Measurements from ENCODE around the gene LRRC4C.

The LRRC4C gene

GRCh38 chr11:41414771-41415440 lies 44.5 kb downstream of the LRRC4C start:
- Histone ChIP-seq H3K4me3 (ENCODE audit: low read depth, low read length) (no peak overlapping the region), H3K9ac (ENCODE audit: low read depth, low read length) (no peak overlapping the region), H3K27ac (ENCODE audit: low read depth, low read length) (no peak overlapping the region), H3K36me3 (ENCODE audit: control insufficient read depth, insufficient read depth, low read length) (no peaks in the 10 kb centered on the region), H3K27me3 (ENCODE audit: control insufficient read depth, insufficient read depth, low read length) (no peaks in the 10 kb centered on the region), H3K9me3 (ENCODE audit: control insufficient read depth, insufficient read depth, low read length) (no peaks in the 10 kb centered on the region), H3K4me1 (ENCODE audit: control insufficient read depth, insufficient read depth, low read length) (peaks cover 9% of the 10 kb centered on the region)

- H3K4me1 ChIP-seq (ENCODE audit: control insufficient read depth, insufficient read depth, low read length) = peaks cover 9% of the 10 kb centered on the region
- no peak overlapping the region for H3K9ac ChIP-seq (ENCODE audit: low read depth, low read length)
- H3K27ac ChIP-seq (ENCODE audit: low read depth, low read length) = no peak overlapping the region
- H3K27me3 ChIP-seq (ENCODE audit: control insufficient read depth, insufficient read depth, low read length) = no peaks in the 10 kb centered on the region
- no peak overlapping the region for H3K4me3 ChIP-seq (ENCODE audit: low read depth, low read length)
- H3K36me3 ChIP-seq (ENCODE audit: control insufficient read depth, insufficient read depth, low read length) = no peaks in the 10 kb centered on the region
- no peaks in the 10 kb centered on the region for H3K9me3 ChIP-seq (ENCODE audit: control insufficient read depth, insufficient read depth, low read length)
These were observed 45.6 kb downstream of the LRRC4C start for GRCh38 chr11:41413843-41414242.

DNA sequence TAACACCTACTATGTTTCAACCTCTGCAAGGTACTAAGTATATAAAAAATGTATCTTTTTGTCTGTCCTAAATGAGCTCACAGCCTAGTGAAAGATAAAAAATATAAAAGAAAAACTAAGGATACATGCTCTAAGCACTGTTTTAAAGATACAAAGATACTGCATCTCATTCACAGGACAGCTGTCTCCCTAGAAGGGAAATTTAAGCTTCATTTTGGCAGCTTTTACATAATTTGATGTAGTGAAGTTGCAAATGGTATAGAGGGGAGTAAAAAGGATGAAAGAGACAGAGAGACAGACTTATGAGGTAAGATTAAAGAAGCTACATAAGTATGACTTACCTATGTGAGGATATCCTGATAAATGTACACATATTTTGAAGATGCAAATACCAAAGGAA lies 53.6 kb downstream of the LRRC4C start:
- no peak overlapping the region for H3K9ac ChIP-seq (ENCODE audit: low read depth, low read length)
- H3K27ac ChIP-seq (ENCODE audit: low read depth, low read length) = no peak overlapping the region
- H3K27me3 ChIP-seq (ENCODE audit: control insufficient read depth, insufficient read depth, low read length) = no peaks in the 10 kb centered on the region
- H3K4me1 ChIP-seq (ENCODE audit: control insufficient read depth, insufficient read depth, low read length) = peaks cover 5% of the 10 kb centered on the region; the same call in 1 of the 2 replicates
- H3K9me3 ChIP-seq (ENCODE audit: control insufficient read depth, insufficient read depth, low read length) = no peaks in the 10 kb centered on the region
- no peak overlapping the region for H3K4me3 ChIP-seq (ENCODE audit: low read depth, low read length)
- no peaks in the 10 kb centered on the region for H3K36me3 ChIP-seq (ENCODE audit: control insufficient read depth, insufficient read depth, low read length)

GRCh38 chr11:41404109-41404508 lies 55.3 kb downstream of the LRRC4C start:
- H3K9me3 ChIP-seq (ENCODE audit: control insufficient read depth, insufficient read depth, low read length) = no peaks in the 10 kb centered on the region
- no peak overlapping the region for H3K27ac ChIP-seq (ENCODE audit: low read depth, low read length)
- H3K4me1 ChIP-seq (ENCODE audit: control insufficient read depth, insufficient read depth, low read length) = peaks cover 6% of the 10 kb centered on the region; the same call in 1 of the 2 replicates
- H3K36me3 ChIP-seq (ENCODE audit: control insufficient read depth, insufficient read depth, low read length) = no peaks in the 10 kb centered on the region
- H3K27me3 ChIP-seq (ENCODE audit: control insufficient read depth, insufficient read depth, low read length) = no peaks in the 10 kb centered on the region
- H3K4me3 ChIP-seq (ENCODE audit: low read depth, low read length) = no peak overlapping the region
- H3K9ac ChIP-seq (ENCODE audit: low read depth, low read length) = no peak overlapping the region

GRCh38 chr11:41403458-41403857 lies 56.0 kb downstream of the LRRC4C start:
- Histone ChIP-seq H3K27me3 (ENCODE audit: control insufficient read depth, insufficient read depth, low read length) (no peaks in the 10 kb centered on the region), H3K27ac (ENCODE audit: low read depth, low read length) (no peak overlapping the region), H3K36me3 (ENCODE audit: control insufficient read depth, insufficient read depth, low read length) (no peaks in the 10 kb centered on the region), H3K9me3 (ENCODE audit: control insufficient read depth, insufficient read depth, low read length) (no peaks in the 10 kb centered on the region), H3K4me3 (ENCODE audit: low read depth, low read length) (no peak overlapping the region), H3K9ac (ENCODE audit: low read depth, low read length) (no peak overlapping the region), H3K4me1 (ENCODE audit: control insufficient read depth, insufficient read depth, low read length) (peaks cover 6% of the 10 kb centered on the region; the same call in 1 of the 2 replicates)

DNA sequence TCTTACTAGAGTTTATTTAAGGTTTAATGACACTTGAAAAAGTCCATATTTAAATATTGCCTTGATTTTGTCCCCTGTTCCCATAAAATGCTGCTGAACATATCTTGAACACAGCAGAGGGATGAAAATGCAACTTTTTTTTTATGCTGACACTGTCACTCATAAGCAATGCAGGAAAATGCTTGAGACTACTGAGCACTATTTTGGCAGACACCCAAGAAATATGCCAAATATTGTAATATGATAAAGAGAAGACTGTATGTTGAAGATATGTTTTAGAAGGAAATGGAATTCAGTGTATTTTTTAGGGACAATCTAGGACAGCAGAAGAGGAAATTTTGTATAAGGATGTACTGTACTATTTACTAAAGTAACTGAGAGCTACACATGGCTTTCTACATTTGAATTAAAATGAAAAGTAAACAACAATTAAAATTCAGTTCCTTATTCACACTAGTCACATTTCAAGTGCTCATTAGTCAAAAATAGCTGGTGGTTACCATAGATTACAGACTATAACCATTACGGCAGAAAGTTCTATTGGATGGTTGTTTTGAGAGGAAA lies 58.6 kb downstream of the LRRC4C start:
- no peak overlapping the region for H3K4me3 ChIP-seq (ENCODE audit: low read depth, low read length)
- H3K36me3 ChIP-seq (ENCODE audit: control insufficient read depth, insufficient read depth, low read length) = no peaks in the 10 kb centered on the region
- no peak overlapping the region for H3K27ac ChIP-seq (ENCODE audit: low read depth, low read length)
- peaks cover 18% of the 10 kb centered on the region for H3K4me1 ChIP-seq (ENCODE audit: control insufficient read depth, insufficient read depth, low read length)
- no peak overlapping the region for H3K9ac ChIP-seq (ENCODE audit: low read depth, low read length)
- H3K9me3 ChIP-seq (ENCODE audit: control insufficient read depth, insufficient read depth, low read length) = no peaks in the 10 kb centered on the region
- H3K27me3 ChIP-seq (ENCODE audit: control insufficient read depth, insufficient read depth, low read length) = no peaks in the 10 kb centered on the region

DNA sequence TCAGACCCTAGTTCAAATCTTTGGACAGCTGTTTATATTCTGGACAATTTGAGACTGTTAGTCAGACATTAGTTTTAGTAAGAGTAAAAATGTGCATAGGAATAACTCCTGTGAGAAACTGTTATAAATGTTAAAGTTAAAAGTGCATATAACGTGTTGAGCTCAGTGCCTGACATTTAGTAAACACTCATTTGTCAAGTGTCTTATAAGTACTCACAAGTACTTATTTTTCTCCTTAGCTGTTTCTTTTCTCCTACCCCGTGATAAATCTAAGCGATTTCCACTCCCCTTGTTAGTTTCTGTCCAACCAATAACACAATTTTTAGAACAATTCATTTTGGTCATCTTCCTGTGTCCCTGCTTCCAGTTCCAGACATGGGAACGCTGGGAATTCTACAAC lies 59.3 kb downstream of the LRRC4C start:
- Histone ChIP-seq H3K9me3 (ENCODE audit: control insufficient read depth, insufficient read depth, low read length) (no peaks in the 10 kb centered on the region), H3K36me3 (ENCODE audit: control insufficient read depth, insufficient read depth, low read length) (no peaks in the 10 kb centered on the region), H3K27me3 (ENCODE audit: control insufficient read depth, insufficient read depth, low read length) (no peaks in the 10 kb centered on the region), H3K9ac (ENCODE audit: low read depth, low read length) (no peak overlapping the region), H3K4me3 (ENCODE audit: low read depth, low read length) (no peak overlapping the region), H3K27ac (ENCODE audit: low read depth, low read length) (no peak overlapping the region), H3K4me1 (ENCODE audit: control insufficient read depth, insufficient read depth, low read length) (peaks cover 25% of the 10 kb centered on the region)

GRCh38 chr11:41399323-41399722 lies 60.1 kb downstream of the LRRC4C start:
- no peaks in the 10 kb centered on the region for H3K36me3 ChIP-seq (ENCODE audit: control insufficient read depth, insufficient read depth, low read length)
- peaks cover 33% of the 10 kb centered on the region for H3K4me1 ChIP-seq (ENCODE audit: control insufficient read depth, insufficient read depth, low read length)
- H3K9ac ChIP-seq (ENCODE audit: low read depth, low read length) = no peak overlapping the region
- H3K27me3 ChIP-seq (ENCODE audit: control insufficient read depth, insufficient read depth, low read length) = no peaks in the 10 kb centered on the region
- no peak overlapping the region for H3K4me3 ChIP-seq (ENCODE audit: low read depth, low read length)
- H3K9me3 ChIP-seq (ENCODE audit: control insufficient read depth, insufficient read depth, low read length) = no peaks in the 10 kb centered on the region
- no peak overlapping the region for H3K27ac ChIP-seq (ENCODE audit: low read depth, low read length)

GRCh38 chr11:41398175-41398574 lies 61.3 kb downstream of the LRRC4C start:
- Histone ChIP-seq H3K27me3 (ENCODE audit: control insufficient read depth, insufficient read depth, low read length) (no peaks in the 10 kb centered on the region), H3K9ac (ENCODE audit: low read depth, low read length) (no peak overlapping the region), H3K27ac (ENCODE audit: low read depth, low read length) (no peak overlapping the region), H3K4me1 (ENCODE audit: control insufficient read depth, insufficient read depth, low read length) (peaks cover 45% of the 10 kb centered on the region), H3K9me3 (ENCODE audit: control insufficient read depth, insufficient read depth, low read length) (no peaks in the 10 kb centered on the region), H3K36me3 (ENCODE audit: control insufficient read depth, insufficient read depth, low read length) (no peaks in the 10 kb centered on the region), H3K4me3 (ENCODE audit: low read depth, low read length) (no peak overlapping the region)

DNA sequence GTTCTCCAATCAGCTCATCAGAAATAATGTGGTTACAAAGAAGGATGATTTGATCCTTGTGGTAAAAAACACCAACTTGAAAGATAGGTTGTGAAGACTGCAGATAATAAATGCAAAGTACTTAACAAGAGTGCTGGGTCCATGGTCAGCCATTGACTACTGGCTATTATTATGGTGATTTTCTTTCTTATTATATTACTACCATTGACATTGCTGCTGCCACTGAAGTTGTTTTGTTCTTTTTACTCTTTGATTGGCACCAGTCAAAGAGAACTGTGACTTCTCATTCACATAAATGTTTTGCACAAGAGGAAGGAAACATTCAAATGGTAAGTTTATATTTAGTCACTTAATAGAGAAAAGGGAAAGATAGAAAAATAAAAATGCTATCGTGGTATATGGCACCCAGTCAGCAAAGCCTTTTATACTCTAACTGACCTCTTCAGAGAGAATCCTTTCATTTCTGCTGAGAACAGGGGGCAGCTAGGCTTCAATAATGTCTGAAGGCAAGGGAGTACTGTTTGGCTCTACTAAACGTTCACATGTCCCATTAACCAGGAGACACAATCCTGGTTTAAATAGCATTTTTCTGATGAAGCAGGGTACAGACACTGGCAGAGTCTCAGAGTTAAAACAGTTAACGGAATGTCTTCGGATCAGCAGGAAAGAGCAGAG lies 64.8 kb downstream of the LRRC4C start:
- peak overlapping the region; percentile 48; the same call in 1 of the 2 replicates for H3K9ac ChIP-seq (ENCODE audit: low read depth, low read length)
- peaks cover 72% of the 10 kb centered on the region for H3K4me1 ChIP-seq (ENCODE audit: control insufficient read depth, insufficient read depth, low read length)
- no peaks in the 10 kb centered on the region for H3K36me3 ChIP-seq (ENCODE audit: control insufficient read depth, insufficient read depth, low read length)
- H3K27ac ChIP-seq (ENCODE audit: low read depth, low read length) = peak overlapping the region; percentile 92
- H3K4me3 ChIP-seq (ENCODE audit: low read depth, low read length) = peak overlapping the region; percentile 18; the same call in 1 of the 2 replicates
- H3K27me3 ChIP-seq (ENCODE audit: control insufficient read depth, insufficient read depth, low read length) = no peaks in the 10 kb centered on the region
- H3K9me3 ChIP-seq (ENCODE audit: control insufficient read depth, insufficient read depth, low read length) = no peaks in the 10 kb centered on the region

GRCh38 chr11:41392596-41392995 lies 66.9 kb downstream of the LRRC4C start:
- Histone ChIP-seq H3K27ac (ENCODE audit: low read depth, low read length) (peak overlapping the region; percentile 92), H3K9me3 (ENCODE audit: control insufficient read depth, insufficient read depth, low read length) (no peaks in the 10 kb centered on the region), H3K36me3 (ENCODE audit: control insufficient read depth, insufficient read depth, low read length) (no peaks in the 10 kb centered on the region), H3K4me1 (ENCODE audit: control insufficient read depth, insufficient read depth, low read length) (peaks cover 73% of the 10 kb centered on the region), H3K27me3 (ENCODE audit: control insufficient read depth, insufficient read depth, low read length) (no peaks in the 10 kb centered on the region), H3K9ac (ENCODE audit: low read depth, low read length) (peak overlapping the region; percentile 18; the same call in 1 of the 2 replicates), H3K4me3 (ENCODE audit: low read depth, low read length) (0 out of 2 replicates have a peak overlapping the region, but pooled peaks have one; percentile 18)
